ENCODE results near the gene NAIP.
"Not testable (repeated sequence)": the region's sequence is repeated elsewhere in the genome, so short reads cannot be mapped to it uniquely, and the experiment has no call there.

The NAIP gene

DNA sequence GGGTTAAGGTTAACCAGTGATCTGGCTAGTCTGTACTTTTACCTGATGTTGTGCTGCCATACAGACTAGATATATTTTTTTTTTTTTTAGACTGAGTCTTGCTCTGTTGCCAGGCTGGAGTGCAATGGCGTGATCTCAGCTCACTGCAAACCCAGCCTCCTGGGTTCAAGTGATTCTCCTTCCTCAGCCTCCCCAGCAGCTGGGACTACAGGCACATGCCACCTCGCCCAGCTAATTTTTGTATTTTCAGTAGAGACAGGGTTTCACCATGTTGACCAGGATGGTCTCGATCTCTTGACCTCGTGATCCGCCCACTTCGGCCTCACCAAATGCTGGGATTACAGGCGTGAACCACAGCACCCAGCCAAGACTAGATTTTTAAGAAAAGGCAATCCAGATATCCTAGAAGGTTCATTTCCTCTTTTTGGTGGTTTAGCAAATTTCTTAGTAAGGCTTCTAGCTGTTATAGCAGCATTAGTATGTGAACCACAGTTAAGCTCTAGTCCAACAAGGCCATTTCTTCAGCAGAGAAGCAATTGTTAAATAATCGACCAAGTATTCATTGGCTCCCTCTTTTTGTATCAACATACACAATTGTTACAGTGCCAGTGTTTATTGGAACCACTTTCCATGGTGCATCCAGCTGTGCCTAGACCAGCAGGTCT, at the start of gene NAIP:
Gene NAIP (minus strand): TSS at position 51 of the 665 bp plus-strand sequence. CDS start 12,424 bp downstream, outside the sequence.
- DNase-seq: not testable (repeated sequence)

DNA sequence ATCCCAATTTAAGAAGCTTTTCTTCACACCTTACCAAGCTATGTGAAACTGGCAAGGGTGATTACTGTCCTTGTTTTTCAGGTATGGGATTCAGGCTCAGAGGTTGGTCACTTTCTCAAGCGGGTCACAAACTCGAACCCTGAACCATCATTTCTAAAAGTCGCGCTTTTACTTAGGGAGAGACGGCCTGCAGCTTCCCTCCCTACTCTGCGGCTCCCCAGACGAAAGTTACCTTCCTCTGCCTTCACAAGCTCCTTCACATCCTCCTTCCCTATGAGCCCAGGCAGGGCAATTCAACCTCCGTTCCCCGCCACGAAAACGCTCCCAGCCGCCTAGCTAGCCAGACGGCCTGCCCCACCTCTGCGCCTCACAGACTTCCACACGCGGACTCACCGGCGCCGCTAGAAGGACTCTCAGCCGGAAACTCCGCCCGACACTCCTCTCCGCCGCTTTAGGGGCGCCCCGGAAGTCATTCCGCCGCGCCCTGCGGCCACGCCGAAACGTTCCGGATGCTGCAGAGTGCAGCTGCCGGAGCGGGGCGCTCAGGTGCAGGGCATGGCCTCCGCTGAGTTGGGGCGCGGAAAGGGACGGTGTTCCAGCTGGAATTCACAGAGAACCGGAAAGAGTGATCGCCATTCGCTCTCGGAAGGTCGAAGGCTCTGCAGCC, 42.3 kb upstream of the NAIP start, which contains the start of gene GTF2H2:
Gene GTF2H2 (minus strand): TSS at position 415 of the 667 bp plus-strand sequence. CDS start 4,913 bp downstream, outside the sequence.
- DNase-seq: not testable (repeated sequence)

DNA sequence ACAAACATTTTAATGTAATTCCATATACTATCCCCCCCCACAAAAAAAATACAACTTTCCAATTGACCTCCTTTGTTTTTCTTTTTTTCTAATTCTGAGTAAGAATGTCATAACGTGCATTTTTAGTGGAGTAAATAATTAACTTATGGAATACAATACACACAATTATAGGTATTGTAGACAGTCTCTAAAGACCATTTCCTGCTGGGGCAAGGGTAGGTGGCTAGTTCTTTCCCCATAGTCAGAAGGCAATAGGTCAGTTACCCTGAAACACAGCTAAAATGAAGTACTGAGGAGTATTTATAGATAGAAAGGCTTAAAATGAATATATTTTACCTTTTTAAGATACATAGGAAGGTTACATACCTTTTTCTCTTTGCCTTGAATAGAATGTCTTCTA, 36.2 kb upstream of the NAIP start:
- DNase-seq: not testable (repeated sequence)

- not testable (repeated sequence) for DNase-seq
These were observed 34.3 kb upstream of the NAIP start for GRCh38 chr5:71059426-71059825.

DNA sequence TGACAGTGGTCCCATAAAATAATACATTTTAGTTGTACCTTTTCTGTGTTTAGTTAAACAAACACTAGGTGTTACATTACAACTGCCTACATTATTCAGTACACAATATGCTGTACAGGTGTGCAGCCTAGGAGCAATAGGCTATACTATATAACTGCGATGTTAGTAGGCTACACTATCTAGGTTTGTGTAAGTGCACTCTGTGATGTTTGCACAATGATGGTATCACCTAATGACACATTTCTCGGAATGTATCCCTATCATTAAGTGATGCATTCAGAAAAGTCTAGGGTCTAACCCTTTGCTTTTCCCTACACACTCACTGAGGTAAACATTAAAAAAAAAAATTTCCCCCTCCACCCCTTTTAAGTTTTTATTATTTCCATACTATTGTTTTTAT, 19.7 kb upstream of the NAIP start:
- not testable (repeated sequence) for DNase-seq

DNA sequence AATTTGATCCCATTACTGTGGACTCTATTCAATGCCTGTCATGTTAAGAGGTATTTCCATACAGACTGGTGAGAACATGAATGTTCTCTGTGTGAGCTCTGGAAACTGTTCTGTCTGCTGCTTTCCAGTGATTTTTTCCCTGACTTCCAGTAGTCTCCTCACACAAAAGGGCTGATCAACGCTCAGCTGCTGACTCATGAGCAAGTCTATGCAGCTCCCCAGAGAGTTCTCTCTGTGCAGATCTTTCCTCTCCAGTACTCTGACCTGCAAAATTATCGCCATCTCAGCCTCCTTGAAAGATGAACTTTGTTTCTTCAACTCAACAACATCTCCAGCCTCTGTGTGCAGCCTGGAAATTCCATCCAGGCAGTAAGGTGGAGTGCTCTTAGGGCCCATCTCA, 19.0 kb upstream of the NAIP start:
- DNase-seq: not testable (repeated sequence)

- not testable (repeated sequence) for DNase-seq
These were observed 6.1 kb upstream of the NAIP start for GRCh38 chr5:71031046-71031776.

DNA sequence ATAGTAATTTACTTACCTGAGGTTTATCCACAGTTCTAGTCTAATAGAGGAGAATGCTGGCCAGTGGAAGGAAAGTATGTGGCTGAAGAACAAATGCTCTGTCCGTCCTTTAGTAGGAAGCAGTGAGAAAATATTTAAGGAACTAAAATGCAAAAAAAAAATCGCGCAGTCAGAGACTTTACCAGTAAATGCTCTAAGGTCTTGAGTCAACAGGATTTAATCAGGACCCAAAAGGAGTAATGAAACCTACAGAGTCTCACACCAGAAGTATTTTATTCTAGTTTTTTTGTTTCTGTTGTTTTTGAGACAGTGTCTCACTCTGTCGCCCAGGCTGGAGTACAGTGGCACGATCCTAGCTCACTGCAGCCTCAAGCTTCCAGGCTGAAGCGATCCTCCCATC, 4.5 kb downstream of the NAIP start:
- not testable (repeated sequence) for DNase-seq

GRCh38 chr5:71018376-71019005, 6.6 kb downstream of the NAIP start:
- not testable (repeated sequence) for DNase-seq

DNA sequence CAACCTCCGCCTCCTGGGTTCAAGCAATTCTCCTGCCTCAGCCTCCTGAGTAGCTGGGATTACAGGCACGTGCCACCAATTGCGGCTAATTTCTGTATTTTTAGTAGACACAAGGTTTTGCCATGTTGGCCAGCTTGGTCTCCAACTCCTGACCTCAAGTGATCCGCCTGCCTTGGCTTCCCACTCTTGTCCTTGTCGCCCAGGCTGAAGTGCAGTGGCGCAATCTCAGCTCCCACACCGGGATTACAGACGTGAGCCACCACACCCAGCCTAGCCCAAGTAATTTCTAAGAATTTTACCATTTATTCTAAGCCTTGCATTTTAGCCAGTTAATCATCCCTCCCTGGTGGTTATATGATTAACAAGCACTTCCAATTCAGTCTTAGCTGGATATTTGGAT, 11.0 kb downstream of the NAIP start:
- DNase-seq: no peak

- no peak for DNase-seq
These were observed 11.6 kb downstream of the NAIP start for GRCh38 chr5:71013575-71013974.

DNA sequence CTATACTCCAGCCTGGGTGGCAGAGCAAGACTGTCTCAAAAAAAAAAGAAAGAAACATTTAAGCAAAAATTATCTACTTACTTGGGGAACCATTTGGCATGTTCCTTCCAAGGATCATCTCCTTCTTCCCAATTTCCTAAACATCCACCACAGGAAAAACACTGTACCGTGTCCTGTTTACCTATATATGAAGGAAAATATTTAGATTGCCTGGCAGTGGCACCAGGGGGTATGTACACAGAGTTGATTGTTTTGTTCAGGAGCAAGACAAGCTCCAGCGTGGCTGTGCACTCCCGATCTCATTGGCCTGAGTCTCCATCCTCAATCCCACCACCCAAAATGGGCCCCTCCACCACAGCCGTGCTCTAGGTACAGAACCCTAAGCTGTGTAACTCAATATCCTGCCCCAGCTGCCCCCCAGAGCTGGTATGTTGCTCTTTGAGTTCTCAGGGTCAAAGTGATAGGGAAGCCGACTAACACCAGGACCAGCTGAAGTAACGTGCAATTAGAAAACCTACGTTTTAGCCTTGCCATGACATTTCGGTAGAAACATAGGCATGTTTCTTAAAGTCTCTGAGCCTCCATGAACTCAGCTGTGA, 13.8 kb downstream of the NAIP start:
- no peak for DNase-seq

GRCh38 chr5:71006983-71007382, 18.2 kb downstream of the NAIP start:
- not testable (repeated sequence) for DNase-seq

GRCh38 chr5:70984882-70985281, 40.3 kb downstream of the NAIP start:
- DNase-seq: not testable (repeated sequence)

GRCh38 chr5:70967220-70967619, 57.9 kb downstream of the NAIP start:
- not testable (repeated sequence) for DNase-seq

DNA sequence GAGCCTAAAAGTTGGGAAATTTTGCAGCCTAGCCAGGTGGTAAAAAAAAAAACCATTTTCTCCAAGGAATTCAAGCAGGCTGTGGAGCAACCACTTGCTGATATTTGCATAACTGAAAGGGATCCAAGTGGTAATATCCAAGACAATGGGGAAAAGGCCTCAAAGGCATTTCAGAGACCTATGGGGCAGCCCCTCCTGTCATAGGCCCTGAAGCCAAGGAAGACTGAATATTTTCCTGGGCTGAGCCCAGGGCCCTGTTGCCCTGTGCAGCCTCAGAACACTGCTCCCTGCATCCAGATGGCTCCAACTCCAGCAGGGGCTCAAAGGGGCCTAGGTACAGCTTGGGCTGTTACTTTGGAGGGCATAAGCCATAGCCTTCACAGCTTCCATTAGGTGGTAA, 60.6 kb downstream of the NAIP start:
- DNase-seq: not testable (repeated sequence)

DNA sequence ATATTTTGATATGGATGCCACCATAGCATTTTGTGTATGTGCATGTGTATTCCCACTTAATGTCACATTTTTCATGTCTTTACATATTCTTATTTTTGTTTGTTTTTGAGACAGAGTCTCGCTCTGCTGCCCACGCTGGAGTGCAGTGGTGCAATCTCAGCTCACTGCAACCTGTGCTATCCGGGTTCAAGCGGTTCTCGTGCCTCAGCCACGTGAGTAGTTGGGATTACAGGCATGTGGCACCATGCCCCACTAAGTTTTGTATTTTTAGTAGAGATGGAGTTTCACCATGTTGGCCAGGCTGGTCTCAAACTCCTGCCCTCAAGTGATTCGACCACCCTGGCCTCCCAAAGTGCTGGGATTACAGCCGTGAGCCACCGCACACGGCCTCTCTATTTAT, 72.1 kb downstream of the NAIP start:
- DNase-seq: not testable (repeated sequence)

GRCh38 chr5:70932560-70932959, 92.6 kb downstream of the NAIP start:
- not testable (repeated sequence) for DNase-seq

DNA sequence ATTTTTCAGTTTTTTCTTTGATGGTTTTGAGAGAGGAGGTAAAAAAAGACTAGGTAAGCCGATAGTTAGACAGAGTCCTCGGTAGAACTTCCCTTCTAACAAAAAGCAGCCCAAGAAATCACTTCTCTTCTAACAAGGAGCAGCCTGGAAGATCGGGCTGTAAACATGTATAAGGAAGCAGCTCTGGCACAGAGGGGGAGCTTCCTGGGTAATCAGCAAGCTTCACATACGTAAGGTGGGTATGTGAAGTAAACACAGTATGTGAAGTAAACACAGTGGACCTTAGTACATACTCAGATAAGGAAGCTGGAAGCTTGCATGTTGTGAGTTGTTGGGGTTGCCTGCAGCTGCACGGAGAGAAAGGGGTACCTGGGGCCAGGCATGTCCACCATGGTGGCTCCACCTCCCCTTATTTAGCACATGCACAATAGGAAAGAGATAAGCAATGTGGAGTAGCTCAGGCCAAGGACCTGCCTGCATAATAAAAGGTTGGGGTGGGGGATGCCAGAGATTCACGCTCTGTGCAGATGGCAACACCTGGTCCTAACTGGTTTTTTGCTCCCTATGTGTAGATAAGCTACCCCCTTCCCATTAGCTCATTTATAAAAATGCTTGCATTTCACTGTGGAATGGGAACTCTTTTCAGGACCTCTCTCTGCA, 93.3 kb downstream of the NAIP start:
- not testable (repeated sequence) for DNase-seq

DNA sequence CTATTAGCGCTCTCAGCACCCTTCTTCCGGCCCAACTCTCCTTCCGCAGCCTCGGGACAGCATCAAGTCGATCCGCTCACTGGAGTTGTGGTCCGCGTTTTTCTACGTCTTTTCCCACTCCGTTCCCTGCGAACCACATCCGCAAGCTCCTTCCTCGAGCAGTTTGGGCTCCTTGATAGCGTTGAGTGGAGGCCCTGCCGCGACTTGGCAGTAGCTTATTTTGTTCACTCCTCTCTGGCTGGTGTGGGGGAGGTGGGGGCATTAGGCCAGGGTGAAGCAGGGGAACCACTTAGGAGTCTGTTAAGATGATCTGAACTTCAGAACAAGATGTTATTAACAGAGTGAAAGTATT, 100.0 kb downstream of the NAIP start:
- not testable (repeated sequence) for DNase-seq

All from NCI-H1930 (cell line).